ENCODE results near the gene ACSL4. TPM values are rescaled to one million over a fixed set of nuclear protein-coding genes. Genes with fewer than 3 reads are reported as not detected.
"Not testable (repeated sequence)": the region's sequence is repeated elsewhere in the genome, so short reads cannot be mapped to it uniquely, and the experiment has no call there.

Gene ACSL4
- total RNA-seq, 1 donor from 2014 or later = 77.9 TPM

- Mint-ChIP-seq H3K9me3 (ENCODE audit: unreplicated experiment) (peaks cover 12% of the 10 kb centered on the region), H3K4me3 (ENCODE audit: unreplicated experiment) (peak overlapping the region; percentile 92), H3K27me3 (ENCODE audit: unreplicated experiment) (peaks cover 3% of the 10 kb centered on the region), H3K27ac (ENCODE audit: unreplicated experiment) (peak overlapping the region; percentile 92), H3K36me3 (ENCODE audit: unreplicated experiment) (no peaks in the 10 kb centered on the region), H3K4me1 (ENCODE audit: low read depth, unreplicated experiment) (peaks cover 3% of the 10 kb centered on the region)
- DNase-seq = no peak
- TF ChIP-seq, protein P1, sequence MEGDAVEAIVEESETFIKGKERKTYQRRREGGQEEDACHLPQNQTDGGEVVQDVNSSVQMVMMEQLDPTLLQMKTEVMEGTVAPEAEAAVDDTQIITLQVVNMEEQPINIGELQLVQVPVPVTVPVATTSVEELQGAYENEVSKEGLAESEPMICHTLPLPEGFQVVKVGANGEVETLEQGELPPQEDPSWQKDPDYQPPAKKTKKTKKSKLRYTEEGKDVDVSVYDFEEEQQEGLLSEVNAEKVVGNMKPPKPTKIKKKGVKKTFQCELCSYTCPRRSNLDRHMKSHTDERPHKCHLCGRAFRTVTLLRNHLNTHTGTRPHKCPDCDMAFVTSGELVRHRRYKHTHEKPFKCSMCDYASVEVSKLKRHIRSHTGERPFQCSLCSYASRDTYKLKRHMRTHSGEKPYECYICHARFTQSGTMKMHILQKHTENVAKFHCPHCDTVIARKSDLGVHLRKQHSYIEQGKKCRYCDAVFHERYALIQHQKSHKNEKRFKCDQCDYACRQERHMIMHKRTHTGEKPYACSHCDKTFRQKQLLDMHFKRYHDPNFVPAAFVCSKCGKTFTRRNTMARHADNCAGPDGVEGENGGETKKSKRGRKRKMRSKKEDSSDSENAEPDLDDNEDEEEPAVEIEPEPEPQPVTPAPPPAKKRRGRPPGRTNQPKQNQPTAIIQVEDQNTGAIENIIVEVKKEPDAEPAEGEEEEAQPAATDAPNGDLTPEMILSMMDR (IDR thresholded peaks at IDR 0.05; ENCODE audit: partially characterized antibody, unreplicated experiment) = no peak
These were observed 591 bp upstream of the ACSL4 start for GRCh38 chrX:109733613-109734083.

DNA sequence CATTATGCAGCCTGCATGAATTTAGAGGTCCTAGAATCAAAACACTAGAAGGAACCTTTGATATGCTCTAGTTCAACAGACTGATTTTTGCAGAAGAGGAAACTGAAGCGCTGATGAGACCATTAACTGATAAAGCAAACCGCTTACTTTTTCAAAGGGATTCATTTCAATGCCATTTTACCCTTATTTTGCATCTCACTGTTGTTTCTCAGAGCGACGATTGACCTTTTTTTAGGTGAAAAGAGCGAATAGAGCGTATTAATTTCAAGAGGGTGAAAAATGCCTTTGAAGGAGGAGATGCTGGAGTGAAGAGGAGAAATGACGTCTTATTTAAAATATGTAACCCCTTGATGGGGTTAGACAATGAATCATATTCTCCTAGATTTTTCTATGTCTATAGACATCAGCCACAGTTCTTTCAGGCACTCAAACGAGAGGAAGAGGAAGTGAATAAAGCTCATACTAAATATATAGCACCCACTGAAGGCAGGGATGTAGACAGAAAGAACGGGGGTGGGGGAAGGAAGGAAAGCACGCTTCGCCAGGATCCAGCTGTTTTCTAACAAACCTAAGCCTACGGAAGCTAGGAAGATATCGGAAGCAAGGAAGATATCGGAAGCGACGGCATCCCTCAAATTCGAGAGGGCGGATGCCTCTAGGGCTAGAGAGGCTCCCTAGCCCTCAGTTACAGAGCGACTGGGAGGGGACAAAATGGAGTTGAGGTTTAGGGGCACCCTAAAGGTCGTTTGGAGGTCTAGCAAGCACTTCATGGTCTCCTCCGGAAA lies 848 bp downstream of the ACSL4 start:
- Mint-ChIP-seq H3K27me3 (ENCODE audit: unreplicated experiment) (peaks cover 3% of the 10 kb centered on the region), H3K4me1 (ENCODE audit: low read depth, unreplicated experiment) (peaks cover 3% of the 10 kb centered on the region), H3K4me3 (ENCODE audit: unreplicated experiment) (peak overlapping the region; percentile 98), H3K36me3 (ENCODE audit: unreplicated experiment) (no peaks in the 10 kb centered on the region), H3K27ac (ENCODE audit: unreplicated experiment) (peak overlapping the region; percentile 94), H3K9me3 (ENCODE audit: unreplicated experiment) (peaks cover 12% of the 10 kb centered on the region)
- peak; percentile 9 for DNase-seq
- TF ChIP-seq, protein P1 (IDR thresholded peaks at IDR 0.05; ENCODE audit: partially characterized antibody, unreplicated experiment) = no peak

- Mint-ChIP-seq H3K9me3 (ENCODE audit: unreplicated experiment) (peaks cover 8% of the 10 kb centered on the region), H3K27me3 (ENCODE audit: unreplicated experiment) (peaks cover 3% of the 10 kb centered on the region), H3K4me1 (ENCODE audit: low read depth, unreplicated experiment) (no peaks in the 10 kb centered on the region), H3K4me3 (ENCODE audit: unreplicated experiment) (no peak overlapping the region), H3K36me3 (ENCODE audit: unreplicated experiment) (no peaks in the 10 kb centered on the region), H3K27ac (ENCODE audit: unreplicated experiment) (no peak overlapping the region)
- TF ChIP-seq, protein P1 (IDR thresholded peaks at IDR 0.05; ENCODE audit: partially characterized antibody, unreplicated experiment) = no peak
- no peak for DNase-seq
These were observed 4.9 kb downstream of the ACSL4 start for GRCh38 chrX:109728173-109728535.

DNA sequence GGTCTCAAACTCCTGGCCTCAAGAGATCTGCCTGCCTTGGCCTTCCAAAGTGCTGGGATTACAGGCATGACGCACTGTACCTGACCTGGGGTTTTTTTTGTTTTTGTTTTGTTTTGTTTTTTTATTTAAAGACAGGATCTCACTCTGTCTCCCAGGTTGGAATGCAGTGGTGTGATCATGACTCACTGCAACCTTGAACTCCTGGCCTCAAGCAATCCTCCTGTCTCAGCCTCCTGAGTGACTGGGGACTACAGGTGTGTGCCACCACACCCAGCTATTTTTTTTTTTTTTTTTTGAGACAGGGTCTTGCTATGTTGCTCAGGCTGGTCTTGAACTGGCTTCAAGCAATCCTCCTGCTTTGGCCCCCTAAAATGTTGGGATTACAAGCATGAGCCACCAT lies 8.1 kb downstream of the ACSL4 start:
- H3K27ac Mint-ChIP-seq (ENCODE audit: unreplicated experiment); H3K27me3 Mint-ChIP-seq (ENCODE audit: unreplicated experiment); DNase-seq; H3K36me3 Mint-ChIP-seq (ENCODE audit: unreplicated experiment); H3K9me3 Mint-ChIP-seq (ENCODE audit: unreplicated experiment); H3K4me3 Mint-ChIP-seq (ENCODE audit: unreplicated experiment); H3K4me1 Mint-ChIP-seq (ENCODE audit: low read depth, unreplicated experiment): not testable (repeated sequence)

- Mint-ChIP-seq H3K9me3 (ENCODE audit: unreplicated experiment) (no peaks in the 10 kb centered on the region), H3K4me1 (ENCODE audit: low read depth, unreplicated experiment) (no peaks in the 10 kb centered on the region), H3K4me3 (ENCODE audit: unreplicated experiment) (no peak overlapping the region), H3K27ac (ENCODE audit: unreplicated experiment) (no peak overlapping the region), H3K36me3 (ENCODE audit: unreplicated experiment) (no peaks in the 10 kb centered on the region), H3K27me3 (ENCODE audit: unreplicated experiment) (no peaks in the 10 kb centered on the region)
- TF ChIP-seq, protein P1 (IDR thresholded peaks at IDR 0.05; ENCODE audit: partially characterized antibody, unreplicated experiment) = no peak
- DNase-seq = no peak
These were observed 12.1 kb downstream of the ACSL4 start for GRCh38 chrX:109720947-109721346.

All from glutamatergic neuron (in vitro differentiated cells).